GM12878 (cell line): ENCODE measurements around the gene OTOG.

Experiments
- CREM ChIP-seq: IDR thresholded peaks from 2 replicates; pipeline ENCODE4 v1.6.1; 2014; ENCODE audit warnings: antibody characterized with exemption, low read depth
- ZBTB11 ChIP-seq: fragments of 450-650 bp; formaldehyde crosslinking; IDR thresholded peaks from 2 replicates; pipeline ENCODE4 v1.5.0; 2022; ENCODE audit warnings: mild to moderate bottlenecking, missing genetic modification characterization
- TF ChIP-seq, protein P1 (sequence below): IDR thresholded peaks from 2 replicates; pipeline ENCODE4 v1.6.1; 2012; ENCODE audit warnings: mild to moderate bottlenecking, low read depth, low read length

DNA sequence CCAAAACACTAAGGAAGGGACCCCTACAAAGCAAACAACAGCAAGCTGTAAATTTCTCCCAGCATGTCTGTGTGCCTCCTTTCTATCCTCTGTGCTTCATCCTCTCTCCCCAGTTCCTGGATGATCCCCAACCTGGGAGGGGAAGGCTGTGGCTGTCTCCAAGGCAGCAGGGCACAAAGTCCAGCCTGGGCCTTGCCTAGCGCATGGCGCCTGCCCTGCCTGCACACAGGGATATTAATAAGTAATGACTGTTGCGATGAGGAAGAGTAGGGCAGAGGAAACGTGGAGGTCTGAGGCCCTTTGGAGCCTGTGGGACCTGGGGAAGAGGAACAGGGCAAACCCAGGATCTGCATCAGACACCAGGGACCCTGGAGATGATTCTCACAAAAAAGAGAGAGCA lies 4.8 kb upstream of the OTOG start:
- TF ChIP-seq, protein P1, sequence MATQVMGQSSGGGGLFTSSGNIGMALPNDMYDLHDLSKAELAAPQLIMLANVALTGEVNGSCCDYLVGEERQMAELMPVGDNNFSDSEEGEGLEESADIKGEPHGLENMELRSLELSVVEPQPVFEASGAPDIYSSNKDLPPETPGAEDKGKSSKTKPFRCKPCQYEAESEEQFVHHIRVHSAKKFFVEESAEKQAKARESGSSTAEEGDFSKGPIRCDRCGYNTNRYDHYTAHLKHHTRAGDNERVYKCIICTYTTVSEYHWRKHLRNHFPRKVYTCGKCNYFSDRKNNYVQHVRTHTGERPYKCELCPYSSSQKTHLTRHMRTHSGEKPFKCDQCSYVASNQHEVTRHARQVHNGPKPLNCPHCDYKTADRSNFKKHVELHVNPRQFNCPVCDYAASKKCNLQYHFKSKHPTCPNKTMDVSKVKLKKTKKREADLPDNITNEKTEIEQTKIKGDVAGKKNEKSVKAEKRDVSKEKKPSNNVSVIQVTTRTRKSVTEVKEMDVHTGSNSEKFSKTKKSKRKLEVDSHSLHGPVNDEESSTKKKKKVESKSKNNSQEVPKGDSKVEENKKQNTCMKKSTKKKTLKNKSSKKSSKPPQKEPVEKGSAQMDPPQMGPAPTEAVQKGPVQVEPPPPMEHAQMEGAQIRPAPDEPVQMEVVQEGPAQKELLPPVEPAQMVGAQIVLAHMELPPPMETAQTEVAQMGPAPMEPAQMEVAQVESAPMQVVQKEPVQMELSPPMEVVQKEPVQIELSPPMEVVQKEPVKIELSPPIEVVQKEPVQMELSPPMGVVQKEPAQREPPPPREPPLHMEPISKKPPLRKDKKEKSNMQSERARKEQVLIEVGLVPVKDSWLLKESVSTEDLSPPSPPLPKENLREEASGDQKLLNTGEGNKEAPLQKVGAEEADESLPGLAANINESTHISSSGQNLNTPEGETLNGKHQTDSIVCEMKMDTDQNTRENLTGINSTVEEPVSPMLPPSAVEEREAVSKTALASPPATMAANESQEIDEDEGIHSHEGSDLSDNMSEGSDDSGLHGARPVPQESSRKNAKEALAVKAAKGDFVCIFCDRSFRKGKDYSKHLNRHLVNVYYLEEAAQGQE, result no peak
- TF ChIP-seq CREM, result no peak
- TF ChIP-seq ZBTB11, result no peak
